GM12891 (cell line): Measurements from ENCODE around the gene STAB1.

ENCODE experiments used
- DNase-seq: peaks from one replicate; pipeline ENCODE4 v3.0.0; 2011; ENCODE audit warnings: low spot score; ENCODE audit not compliant: insufficient read length
- FAIRE-seq: peaks from 2 replicates; lab custom pipeline; 2011; peaks lifted over from hg19 to GRCh38; lab: Jason Lieb, UNC
- PAX5 ChIP-seq: IDR thresholded peaks from 2 replicates; pipeline ENCODE4 v1.6.1; 2011; ENCODE audit warnings: low read length, moderate library complexity, mild to moderate bottlenecking; ENCODE audit not compliant: insufficient read depth, severe bottlenecking
- POLR2A ChIP-seq: IDR thresholded peaks from 2 replicates; pipeline ENCODE4 v1.6.1; 2011; ENCODE audit warnings: low read depth, low read length, control low read depth
- POLR2AphosphoS5 ChIP-seq: IDR thresholded peaks from 2 replicates; pipeline ENCODE4 v1.6.1; 2011; ENCODE audit warnings: low read depth, low read length, control low read depth
- POU2F2 ChIP-seq: IDR thresholded peaks from 2 replicates; pipeline ENCODE4 v1.6.1; 2011; ENCODE audit warnings: low read depth, mild to moderate bottlenecking, control low read depth, low read length, moderate library complexity
- SPI1 ChIP-seq: IDR thresholded peaks from 2 replicates; pipeline ENCODE4 v1.6.1; 2011; ENCODE audit warnings: low read depth, low read length, control low read depth
- TAF1 ChIP-seq: IDR thresholded peaks from 2 replicates; pipeline ENCODE4 v1.6.1; 2011; ENCODE audit warnings: low read depth, low read length, control low read depth

The STAB1 gene

DNA sequence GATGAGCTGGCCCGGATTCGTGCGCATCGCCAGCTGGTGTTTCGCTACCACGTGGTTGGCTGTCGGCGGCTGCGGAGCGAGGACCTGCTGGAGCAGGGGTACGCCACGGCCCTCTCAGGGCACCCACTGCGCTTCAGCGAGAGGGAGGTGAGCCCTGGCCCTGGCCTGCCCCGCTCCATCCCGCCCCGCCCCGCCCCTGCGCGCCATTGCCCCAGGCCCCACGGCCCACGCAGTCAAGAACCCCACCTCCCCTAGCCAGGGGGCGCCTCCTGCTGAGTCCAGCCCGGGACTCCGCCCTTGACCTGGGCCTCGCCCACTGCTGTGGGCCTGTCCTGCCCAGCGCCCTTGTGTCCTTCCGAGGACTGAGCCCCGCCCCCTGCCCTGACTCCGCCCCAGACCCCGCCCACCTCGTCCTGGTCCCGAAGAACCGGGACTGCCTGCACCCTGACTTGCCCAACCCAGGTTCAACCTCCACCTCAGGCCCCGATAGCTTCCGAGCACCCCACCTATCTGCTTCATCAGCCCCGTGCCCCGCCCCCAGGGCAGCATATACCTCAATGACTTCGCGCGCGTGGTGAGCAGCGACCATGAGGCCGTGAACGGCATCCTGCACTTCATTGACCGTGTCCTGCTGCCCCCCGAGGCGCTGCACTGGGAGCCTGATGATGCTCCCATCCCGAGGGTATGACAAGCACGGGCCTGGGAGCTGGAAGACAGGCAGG is 23.7 kb downstream of the STAB1 start:
- no peak for TF ChIP-seq SPI1
- no peak for TF ChIP-seq POLR2AphosphoS5
- no peak for TF ChIP-seq PAX5
- TF ChIP-seq POLR2A, result no peak
- no peak for TF ChIP-seq POU2F2
- TF ChIP-seq TAF1, result no peak
- DNase-seq (no peak), FAIRE-seq (no peak)

DNA sequence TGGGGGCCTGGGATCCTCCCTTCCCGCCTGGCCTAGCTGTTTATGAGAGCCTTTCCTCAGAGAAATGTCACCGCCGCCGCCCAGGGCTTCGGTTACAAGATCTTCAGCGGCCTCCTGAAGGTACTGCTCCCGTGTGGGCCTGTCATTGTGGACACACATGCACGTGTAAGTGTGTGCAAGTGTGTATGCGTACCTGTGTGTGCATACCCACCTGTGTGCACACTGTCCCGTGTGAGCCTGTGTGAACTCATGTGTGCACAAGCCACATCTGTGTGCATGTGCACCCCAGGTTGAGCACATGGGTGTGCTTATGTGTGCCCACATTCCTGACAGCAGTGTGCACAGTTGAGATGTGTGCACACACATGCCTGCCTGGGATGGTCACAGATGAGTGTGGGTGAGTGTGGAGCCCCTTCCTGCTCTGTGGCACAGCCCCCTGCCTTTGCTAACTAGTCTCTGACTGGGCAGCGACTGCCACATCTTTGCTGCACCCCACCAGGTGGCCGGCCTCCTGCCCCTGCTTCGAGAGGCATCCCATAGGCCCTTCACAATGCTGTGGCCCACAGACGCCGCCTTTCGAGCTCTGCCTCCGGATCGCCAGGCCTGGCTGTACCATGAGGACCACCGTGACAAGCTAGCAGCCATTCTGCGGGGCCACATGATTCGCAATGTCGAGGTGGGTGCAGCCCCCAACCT is 24.5 kb downstream of the STAB1 start:
- TF ChIP-seq POLR2A, result no peak
- FAIRE-seq, result no peak
- DNase-seq, result no peak

DNA sequence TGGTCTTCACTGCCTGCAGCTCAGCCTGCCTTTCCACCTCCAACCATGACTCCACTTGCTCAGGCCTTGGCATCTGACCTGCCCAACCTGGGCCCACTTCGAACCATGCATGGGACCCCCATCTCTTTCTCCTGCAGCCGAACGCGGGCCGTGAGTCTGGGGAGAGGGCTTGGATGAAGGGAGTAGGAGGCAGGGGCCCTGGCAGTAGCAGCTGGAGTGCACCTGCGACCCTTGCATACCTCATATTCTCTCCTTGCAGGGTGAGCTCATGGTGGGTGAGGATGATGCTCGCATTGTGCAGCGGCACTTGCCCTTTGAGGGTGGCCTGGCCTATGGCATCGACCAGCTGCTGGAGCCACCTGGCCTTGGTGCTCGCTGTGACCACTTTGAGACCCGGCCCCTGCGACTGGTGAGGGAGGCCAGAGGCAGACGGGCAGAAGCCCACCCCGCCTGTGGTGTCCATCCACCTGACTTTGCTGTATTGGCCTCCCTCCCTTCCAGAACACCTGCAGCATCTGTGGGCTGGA is 25.1 kb downstream of the STAB1 start:
- DNase-seq (no peak), FAIRE-seq (no peak)
- TF ChIP-seq POU2F2 (no peak), TAF1 (no peak), PAX5 (no peak), POLR2A (no peak), SPI1 (no peak), POLR2AphosphoS5 (no peak)

DNA sequence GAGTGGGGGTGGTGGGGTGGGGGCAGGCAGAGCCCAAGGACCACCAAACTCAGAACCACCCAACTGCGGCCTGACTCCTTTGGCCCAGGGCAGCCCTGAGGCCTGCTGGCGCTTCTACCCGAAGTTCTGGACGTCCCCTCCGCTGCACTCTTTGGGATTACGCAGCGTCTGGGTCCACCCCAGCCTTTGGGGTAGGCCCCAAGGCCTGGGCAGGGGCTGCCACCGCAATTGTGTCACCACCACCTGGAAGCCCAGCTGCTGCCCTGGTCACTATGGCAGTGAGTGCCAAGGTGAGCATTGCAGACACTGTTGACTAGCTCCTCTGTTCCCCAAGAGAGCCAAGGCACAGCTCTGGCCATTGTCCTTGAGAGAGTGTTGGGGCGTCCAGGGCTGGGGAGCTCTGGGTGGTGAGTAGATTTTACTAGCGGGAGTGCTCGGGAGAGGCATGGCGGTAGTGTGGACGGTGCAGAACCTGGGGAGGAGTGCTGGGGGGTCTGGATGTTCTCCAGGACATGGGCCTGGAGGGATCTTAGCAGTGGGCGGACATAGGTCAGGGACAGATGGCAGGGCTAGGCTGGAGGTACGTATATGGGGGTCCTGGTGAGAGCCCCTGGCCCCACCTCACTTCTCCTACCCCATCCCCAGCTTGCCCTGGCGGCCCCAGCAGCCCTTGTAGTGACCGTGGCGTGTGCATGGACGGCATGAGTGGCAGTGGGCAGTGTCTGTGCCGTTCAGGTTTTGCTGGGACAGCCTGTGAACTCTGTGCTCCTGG is 25.8 kb downstream of the STAB1 start:
- TF ChIP-seq POLR2AphosphoS5 (no peak), SPI1 (no peak), POLR2A (no peak), PAX5 (no peak), POU2F2 (no peak), TAF1 (no peak)
- FAIRE-seq, result no peak
- DNase-seq, result no peak

DNA sequence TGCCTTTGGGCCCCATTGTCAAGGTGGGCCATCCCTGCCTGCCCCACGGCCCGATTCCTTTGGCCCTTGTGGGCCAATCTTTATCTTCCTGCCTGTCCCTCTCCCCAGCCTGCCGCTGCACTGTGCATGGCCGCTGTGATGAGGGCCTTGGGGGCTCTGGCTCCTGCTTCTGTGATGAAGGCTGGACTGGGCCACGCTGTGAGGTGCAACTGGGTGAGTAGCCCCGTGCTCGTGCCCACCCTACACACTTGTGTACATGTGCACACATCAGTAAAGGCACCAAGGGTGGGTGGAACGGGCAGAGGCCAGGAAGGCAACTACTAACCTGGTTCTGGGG is 26.3 kb downstream of the STAB1 start:
- DNase-seq, result no peak
- FAIRE-seq, result no peak
- no peak for TF ChIP-seq PAX5
- TF ChIP-seq POLR2AphosphoS5, result no peak
- no peak for TF ChIP-seq SPI1
- no peak for TF ChIP-seq POU2F2

DNA sequence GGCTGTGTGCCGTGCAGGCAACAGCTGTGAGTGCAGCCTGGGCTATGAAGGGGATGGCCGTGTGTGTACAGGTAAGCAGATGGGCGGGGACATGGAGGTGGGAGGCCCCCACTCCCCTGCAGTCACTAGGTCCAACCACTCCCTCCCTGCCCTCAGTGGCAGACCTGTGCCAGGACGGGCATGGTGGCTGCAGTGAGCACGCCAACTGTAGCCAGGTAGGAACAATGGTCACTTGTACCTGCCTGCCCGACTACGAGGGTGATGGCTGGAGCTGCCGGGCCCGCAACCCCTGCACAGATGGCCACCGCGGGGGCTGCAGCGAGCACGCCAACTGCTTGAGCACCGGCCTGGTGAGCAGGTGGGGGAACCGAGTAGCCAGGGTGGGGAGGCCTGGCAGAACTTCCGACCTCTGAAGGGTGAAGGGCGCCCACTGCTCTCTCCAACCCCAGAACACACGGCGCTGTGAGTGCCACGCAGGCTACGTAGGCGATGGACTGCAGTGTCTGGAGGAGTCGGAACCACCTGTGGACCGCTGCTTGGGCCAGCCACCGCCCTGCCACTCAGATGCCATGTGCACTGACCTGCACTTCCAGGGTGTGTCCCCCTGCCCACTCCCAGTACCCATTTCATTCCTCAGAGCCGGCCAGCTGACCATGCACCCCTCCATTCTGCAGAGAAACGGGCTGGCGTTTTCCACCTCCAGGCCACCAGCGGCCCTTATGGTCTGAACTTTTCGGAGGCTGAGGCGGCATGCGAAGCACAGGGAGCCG is 26.9 kb downstream of the STAB1 start:
- FAIRE-seq (no peak), DNase-seq (no peak)
- no peak for TF ChIP-seq POLR2A
- no peak for TF ChIP-seq POU2F2
- no peak for TF ChIP-seq PAX5

DNA sequence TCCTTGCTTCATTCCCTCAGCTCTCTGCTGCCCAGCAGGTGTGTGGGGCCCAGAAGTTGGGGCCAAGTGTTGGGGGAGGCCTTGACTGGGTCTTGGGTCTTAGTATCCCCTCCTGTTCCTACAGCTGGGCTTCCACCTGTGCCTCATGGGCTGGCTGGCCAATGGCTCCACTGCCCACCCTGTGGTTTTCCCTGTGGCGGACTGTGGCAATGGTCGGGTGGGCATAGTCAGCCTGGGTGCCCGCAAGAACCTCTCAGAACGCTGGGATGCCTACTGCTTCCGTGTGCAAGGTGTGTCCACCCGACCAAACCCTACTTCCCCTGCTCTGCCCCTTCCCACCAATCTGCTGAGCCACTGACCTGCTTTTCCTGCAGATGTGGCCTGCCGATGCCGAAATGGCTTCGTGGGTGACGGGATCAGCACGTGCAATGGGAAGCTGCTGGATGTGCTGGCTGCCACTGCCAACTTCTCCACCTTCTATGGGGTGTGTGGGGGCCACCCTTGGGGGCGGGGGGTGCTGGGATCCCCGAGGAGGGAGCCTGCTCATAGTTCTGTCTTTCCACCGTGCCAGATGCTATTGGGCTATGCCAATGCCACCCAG is 27.6 kb downstream of the STAB1 start:
- FAIRE-seq (no peak), DNase-seq (no peak)
- TF ChIP-seq POU2F2 (no peak), SPI1 (no peak), TAF1 (no peak), POLR2A (no peak), POLR2AphosphoS5 (no peak), PAX5 (no peak)

DNA sequence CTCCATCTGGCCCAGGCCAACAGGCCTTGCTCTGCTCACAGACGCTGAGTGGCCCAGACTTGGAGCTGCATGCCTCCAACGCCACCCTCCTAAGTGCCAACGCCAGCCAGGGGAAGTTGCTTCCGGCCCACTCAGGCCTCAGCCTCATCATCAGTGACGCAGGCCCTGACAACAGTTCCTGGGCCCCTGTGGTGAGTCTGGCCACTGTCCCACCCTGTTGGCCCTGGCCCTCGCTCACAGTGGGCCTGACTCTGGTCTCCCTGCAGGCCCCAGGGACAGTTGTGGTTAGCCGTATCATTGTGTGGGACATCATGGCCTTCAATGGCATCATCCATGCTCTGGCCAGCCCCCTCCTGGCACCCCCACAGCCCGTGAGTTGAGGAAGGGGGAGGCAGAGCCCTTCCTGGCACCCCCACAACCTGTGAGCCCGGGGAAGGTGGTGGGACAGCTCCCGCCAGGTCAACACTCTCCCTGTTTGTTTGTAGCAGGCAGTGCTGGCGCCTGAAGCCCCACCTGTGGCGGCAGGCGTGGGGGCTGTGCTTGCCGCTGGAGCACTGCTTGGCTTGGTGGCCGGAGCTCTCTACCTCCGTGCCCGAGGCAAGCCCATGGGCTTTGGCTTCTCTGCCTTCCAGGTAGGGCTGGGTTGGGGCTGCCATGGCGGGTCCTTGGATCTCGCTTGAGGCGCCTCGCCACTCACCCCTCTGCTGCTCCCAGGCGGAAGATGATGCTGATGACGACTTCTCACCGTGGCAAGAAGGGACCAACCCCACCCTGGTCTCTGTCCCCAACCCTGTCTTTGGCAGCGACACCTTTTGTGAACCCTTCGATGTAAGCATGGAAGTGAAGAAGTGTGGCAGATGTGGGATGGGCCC is 28.5 kb downstream of the STAB1 start:
- DNase-seq, result no peak
- no peak for FAIRE-seq

More for the DNA sequence above, 28.5 kb downstream of the STAB1 start:
- no peak for TF ChIP-seq POLR2AphosphoS5
- TF ChIP-seq POLR2A, result no peak
- TF ChIP-seq TAF1, result no peak
- TF ChIP-seq POU2F2, result no peak
- no peak for TF ChIP-seq PAX5
- no peak for TF ChIP-seq SPI1
